PC-9 (cell line): ENCODE results near the gene FAM98A. TPM values are rescaled to one million over a fixed set of nuclear protein-coding genes. Genes with fewer than 3 reads are reported as not detected.

Experiments
- BruUV-seq: library from RNA; stranded (reverse); fragments of 400-500 nt; replicated peaks from 2 replicates; lab custom pipeline; 2021; lab: Mats Ljungman, UMichigan
- CTCF ChIA-PET: fragments of 300-600 bp; sonication (Branson Sonifier 250); formaldehyde crosslinking; loops from one replicate; lab custom pipeline; 2022; ENCODE audit warnings: antibody characterized with exemption; lab: Charles Lee
- POLR2A ChIA-PET: fragments of 300-600 bp; sonication (Branson Sonifier 250); formaldehyde crosslinking; loops from one replicate; lab custom pipeline; 2022; ENCODE audit warnings: antibody characterized with exemption; ENCODE audit not compliant: unreplicated experiment; lab: Charles Lee
- DNase-seq, 2 experiments: peaks; one replicate each; pipeline versions ENCODE4 v3.0.0 to v3.0.0-alpha.2; 2015 to 2022; ENCODE audit warnings: mixed read lengths in 1 of 2
- H2AFZ ChIP-seq: fragments of 200-600 bp; sonication (generic); 2 replicates; pipeline ENCODE4 v1.8.1; 2017; ENCODE audit warnings: antibody characterized with exemption
- H3F3A ChIP-seq: fragments of 200-600 bp; sonication (generic); 2 replicates; pipeline ENCODE4 v1.8.1; 2017; ENCODE audit warnings: antibody characterized with exemption, mild to moderate bottlenecking, low read depth; ENCODE audit not compliant: insufficient read depth
- H3K27ac ChIP-seq: fragments of 200-600 bp; sonication (generic); 2 replicates; pipeline ENCODE4 v1.6.1; 2016; ENCODE audit warnings: mixed run types
- H3K27me3 ChIP-seq: fragments of 200-600 bp; sonication (generic); 2 replicates; pipeline ENCODE4 v1.6.1; 2016; ENCODE audit warnings: low read depth, mixed run types; ENCODE audit not compliant: insufficient read depth
- H3K36me3 ChIP-seq: fragments of 200-600 bp; sonication (generic); 2 replicates; pipeline ENCODE4 v1.6.1; 2016; ENCODE audit warnings: low read depth, mixed run types
- H3K4me1 ChIP-seq: fragments of 200-600 bp; sonication (generic); replicated peaks from 2 replicates; pipeline ENCODE4 v1.6.1; 2016; ENCODE audit warnings: mixed run types; ENCODE audit not compliant: insufficient read depth
- H3K4me2 ChIP-seq: fragments of 200-600 bp; sonication (generic); 2 replicates; pipeline ENCODE4 v1.6.1; 2017; ENCODE audit warnings: mixed run types
- H3K4me3 ChIP-seq: fragments of 200-600 bp; sonication (generic); 2 replicates; pipeline ENCODE4 v1.6.1; 2016; ENCODE audit warnings: mixed run types
- H3K79me2 ChIP-seq: fragments of 200-600 bp; sonication (generic); 2 replicates; pipeline ENCODE4 v1.6.1; 2017; ENCODE audit warnings: low read depth, mixed run types
- H3K9me2 ChIP-seq: fragments of 200-600 bp; sonication (generic); 2 replicates; pipeline ENCODE4 v1.8.1; 2017; ENCODE audit warnings: mild to moderate bottlenecking; ENCODE audit not compliant: insufficient read depth
- H3K9me3 ChIP-seq: fragments of 200-600 bp; sonication (generic); 2 replicates; pipeline ENCODE4 v1.8.1; 2016; ENCODE audit warnings: low read depth; ENCODE audit not compliant: insufficient read depth
- H4K20me1 ChIP-seq: fragments of 200-600 bp; sonication (generic); 2 replicates; pipeline ENCODE4 v1.8.1; 2017; ENCODE audit not compliant: insufficient read depth
- EZH2 ChIP-seq: fragments of 200-600 bp; sonication (generic); IDR thresholded peaks from 2 replicates; pipeline ENCODE4 v1.8.0; 2017; ENCODE audit warnings: antibody characterized with exemption, low read depth
- intact Hi-C: fragments of 100-400 bp; cut with micrococcal nuclease; formaldehyde crosslinking; loops from one replicate; pipeline ENCODE4 v1.10.0; 2022; ENCODE audit not compliant: unreplicated experiment
- total RNA-seq: library from RNA; stranded (reverse); gene quantifications from 2 replicates; pipeline ENCODE4 v1.2.3, GENCODE V29; 2021
- TF ChIP-seq, protein P1 (sequence below): fragments of 200-600 bp; sonication (generic); conservative IDR thresholded peaks from 2 replicates; pipeline ENCODE4 v1.6.1; 2017; ENCODE audit warnings: mixed run types, antibody characterized with exemption, mild to moderate bottlenecking, moderate library complexity

The FAM98A gene
- total RNA-seq, 1 experiment from 2014 or later = 33.7 TPM

DNA sequence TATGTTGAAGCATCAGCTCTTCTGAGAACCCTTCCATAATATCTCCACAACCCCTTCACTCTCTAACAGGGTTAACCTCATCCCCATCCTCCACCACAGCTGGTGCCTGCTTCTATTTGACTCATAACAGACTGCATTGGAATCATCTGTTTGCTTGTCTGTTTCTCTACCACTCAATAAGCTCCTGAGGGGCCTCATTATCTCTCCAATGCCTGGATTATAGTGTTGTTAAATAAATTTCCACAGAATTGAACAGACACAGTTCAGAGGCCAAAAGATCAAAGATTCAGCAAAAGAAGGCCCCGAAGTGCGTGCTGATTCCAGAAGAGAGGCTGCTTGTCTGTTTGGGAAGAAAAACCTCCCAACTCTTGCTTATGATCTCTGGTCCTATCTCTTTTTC, 33.7 kb upstream of the FAM98A start:
- Histone ChIP-seq H2AFZ (no peak overlapping the region), H3K79me2 (no peaks in the 10 kb centered on the region), H3K9me3 (no peaks in the 10 kb centered on the region), H3K4me2 (no peak overlapping the region), H3K27ac (no peak overlapping the region), H3F3A (no peaks in the 10 kb centered on the region), H4K20me1 (no peaks in the 10 kb centered on the region), H3K4me1 (no peaks in the 10 kb centered on the region), H3K36me3 (no peaks in the 10 kb centered on the region), H3K9me2 (no peaks in the 10 kb centered on the region), H3K4me3 (no peak overlapping the region), H3K27me3 (no peaks in the 10 kb centered on the region)
- ChIA-PET CTCF (no interaction called here), POLR2A (no interaction called here)
- DNase-seq = no peak
- intact Hi-C loops = no loop called here
- no TSS peak for BruUV-seq
- TF ChIP-seq EZH2 = no peak
- TF ChIP-seq, protein P1, sequence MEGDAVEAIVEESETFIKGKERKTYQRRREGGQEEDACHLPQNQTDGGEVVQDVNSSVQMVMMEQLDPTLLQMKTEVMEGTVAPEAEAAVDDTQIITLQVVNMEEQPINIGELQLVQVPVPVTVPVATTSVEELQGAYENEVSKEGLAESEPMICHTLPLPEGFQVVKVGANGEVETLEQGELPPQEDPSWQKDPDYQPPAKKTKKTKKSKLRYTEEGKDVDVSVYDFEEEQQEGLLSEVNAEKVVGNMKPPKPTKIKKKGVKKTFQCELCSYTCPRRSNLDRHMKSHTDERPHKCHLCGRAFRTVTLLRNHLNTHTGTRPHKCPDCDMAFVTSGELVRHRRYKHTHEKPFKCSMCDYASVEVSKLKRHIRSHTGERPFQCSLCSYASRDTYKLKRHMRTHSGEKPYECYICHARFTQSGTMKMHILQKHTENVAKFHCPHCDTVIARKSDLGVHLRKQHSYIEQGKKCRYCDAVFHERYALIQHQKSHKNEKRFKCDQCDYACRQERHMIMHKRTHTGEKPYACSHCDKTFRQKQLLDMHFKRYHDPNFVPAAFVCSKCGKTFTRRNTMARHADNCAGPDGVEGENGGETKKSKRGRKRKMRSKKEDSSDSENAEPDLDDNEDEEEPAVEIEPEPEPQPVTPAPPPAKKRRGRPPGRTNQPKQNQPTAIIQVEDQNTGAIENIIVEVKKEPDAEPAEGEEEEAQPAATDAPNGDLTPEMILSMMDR = no peak

- ChIA-PET POLR2A (no interaction called here), CTCF (no interaction called here)
- intact Hi-C loops = no loop called here
- H4K20me1 ChIP-seq = no peaks in the 10 kb centered on the region
- no peak overlapping the region for H3K4me2 ChIP-seq
- no peaks in the 10 kb centered on the region for H3K36me3 ChIP-seq
- H3K4me1 ChIP-seq = no peaks in the 10 kb centered on the region
- H3K27ac ChIP-seq = no peak overlapping the region
- no peak for TF ChIP-seq EZH2
- TF ChIP-seq, protein P1 = no peak
- no peaks in the 10 kb centered on the region for H3K9me3 ChIP-seq
- no peaks in the 10 kb centered on the region for H3F3A ChIP-seq
- no peak overlapping the region for H2AFZ ChIP-seq
- no TSS peak for BruUV-seq
- H3K79me2 ChIP-seq = no peaks in the 10 kb centered on the region
- DNase-seq = no peak
- no peak overlapping the region for H3K4me3 ChIP-seq
- H3K9me2 ChIP-seq = 0 out of 2 replicates have a peak, but pooled peaks cover 3% of the 10 kb centered on the region
- no peaks in the 10 kb centered on the region for H3K27me3 ChIP-seq
Measured at GRCh38 chr2:33628031-33628827, 29.1 kb upstream of the FAM98A start.

- ChIA-PET CTCF (no interaction called here), POLR2A (no interaction called here)
- H3K9me2 ChIP-seq = 0 out of 2 replicates have a peak, but pooled peaks cover 3% of the 10 kb centered on the region
- H3K4me2 ChIP-seq = no peak overlapping the region
- no peaks in the 10 kb centered on the region for H3K79me2 ChIP-seq
- no peak overlapping the region for H2AFZ ChIP-seq
- H3K4me1 ChIP-seq = no peaks in the 10 kb centered on the region
- no peaks in the 10 kb centered on the region; the same call in 1 of the 2 replicates for H3K9me3 ChIP-seq
- intact Hi-C loops = no loop called here
- H3K36me3 ChIP-seq = no peaks in the 10 kb centered on the region
- H3F3A ChIP-seq = no peaks in the 10 kb centered on the region; the same call in 1 of the 2 replicates
- H3K4me3 ChIP-seq = no peak overlapping the region
- peak in 1 of 2 experiments; percentile 29 for DNase-seq
- TF ChIP-seq, protein P1 = no peak
- no peak for TF ChIP-seq EZH2
- no peaks in the 10 kb centered on the region for H4K20me1 ChIP-seq
- H3K27ac ChIP-seq = no peak overlapping the region
- BruUV-seq = no TSS peak
- no peaks in the 10 kb centered on the region for H3K27me3 ChIP-seq
Measured at GRCh38 chr2:33619028-33619427, 19.9 kb upstream of the FAM98A start.
